K562 treated with DMSO at 1 percent for 12 hours (cell line): ENCODE data around the gene IARS1. TPM values are rescaled to one million over a fixed set of nuclear protein-coding genes. Genes with fewer than 3 reads are reported as not detected.

Experiments
- total RNA-seq: library from RNA; unstranded; fragments of 300-600 nt; gene quantifications from 2 replicates; pipeline ENCODE4 v1.2.3, GENCODE V29; 2022; ENCODE audit not compliant: insufficient read depth

Gene IARS1
- total RNA-seq, result 84.7 and 233 TPM in 2 replicates

DNA sequence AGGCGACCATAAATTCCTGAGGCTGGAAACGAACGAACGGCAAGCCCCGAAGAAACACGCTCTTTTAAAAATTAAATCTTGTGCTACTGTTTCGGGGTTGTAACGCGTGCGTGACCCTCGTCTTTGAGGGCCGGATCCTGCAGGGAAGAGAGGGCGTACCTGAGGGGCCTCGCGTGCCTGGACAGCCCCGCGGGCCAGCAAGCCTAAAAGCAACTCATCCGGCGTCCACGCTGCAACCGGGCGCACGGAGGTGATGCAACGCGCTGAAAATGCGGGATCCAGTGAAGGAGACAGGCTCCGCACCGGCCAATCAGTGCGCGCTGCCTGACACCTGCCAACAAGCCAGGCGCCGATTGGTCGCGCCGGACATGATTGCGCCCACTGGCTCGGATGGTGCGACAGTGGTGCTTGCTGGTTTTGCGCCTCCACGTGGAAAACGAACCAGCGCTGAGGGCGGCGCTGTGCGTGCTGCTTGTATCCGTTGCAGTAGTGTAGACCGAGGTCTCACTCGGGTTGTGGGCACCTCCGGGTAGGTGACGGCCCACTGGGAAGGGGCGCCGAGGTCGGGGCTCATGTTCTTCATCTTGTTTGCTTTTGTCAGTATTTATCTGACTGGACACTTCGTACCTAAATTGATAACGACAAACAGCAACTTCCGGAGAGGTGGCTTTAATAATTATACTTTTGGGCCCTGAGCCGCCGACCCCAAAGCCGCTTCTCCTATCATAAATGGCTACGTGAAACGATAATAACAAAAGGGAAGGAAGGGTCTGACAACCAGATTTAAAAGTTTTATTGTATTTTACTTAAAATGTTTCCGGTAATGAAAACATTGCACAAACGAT lies at the start of gene IARS1:
IARS1 (minus strand) TSS at position 246 of the 845 bp plus-strand sequence. CDS start 4,278 bp downstream, outside the sequence.

DNA sequence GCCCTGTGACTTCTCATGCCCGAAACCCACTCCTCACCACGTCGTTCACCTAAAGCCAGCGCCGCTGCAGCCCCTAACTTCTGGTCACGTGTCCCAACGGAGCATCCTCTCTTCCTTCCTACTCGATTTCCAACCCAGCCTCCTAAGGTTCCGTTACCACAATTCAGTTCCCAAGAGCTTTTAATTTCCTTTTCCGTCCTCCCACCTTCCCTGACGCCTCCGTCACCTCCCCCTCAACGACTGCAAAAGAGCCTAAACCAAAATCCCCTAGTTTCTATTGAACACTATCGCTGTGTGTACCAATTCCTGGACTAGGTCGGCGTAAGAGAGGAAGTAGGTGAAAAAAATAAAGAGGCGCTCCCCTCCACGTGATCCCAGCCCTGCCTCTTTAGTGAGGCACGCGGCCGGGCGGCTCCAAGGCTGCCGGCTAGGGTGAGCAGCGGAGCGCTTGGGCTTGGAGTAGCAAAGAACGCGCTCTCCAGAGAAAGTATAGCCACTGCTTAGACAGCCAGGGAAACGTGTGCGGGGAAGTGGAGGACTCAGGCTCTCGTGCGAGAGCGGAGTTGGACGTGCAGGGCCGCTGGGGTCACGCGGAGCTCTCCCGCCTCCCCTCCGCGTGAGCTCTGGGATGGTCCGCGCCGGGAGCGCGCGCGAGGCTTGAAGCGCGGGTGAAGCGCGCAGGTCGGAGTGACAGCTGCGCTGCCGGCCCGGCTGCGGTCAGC lies 31.9 kb upstream of the IARS1 start, which contains the start of the genes CENPP and NOL8:
CENPP (plus strand) TSS at position 685 of the 722 bp plus-strand sequence.
NOL8 (minus strand) TSS at position 82 of the 722 bp plus-strand sequence. CDS start 1,189 bp downstream, outside the sequence.

Other genes with a start within 250 kb of the IARS1 start
- gene SPTLC1, start 178.3 kb downstream of the IARS1 start, total RNA-seq, result 22.7 and 61.3 TPM in 2 replicates
- gene NOL8, start 31.7 kb upstream of the IARS1 start, total RNA-seq, result 15.1 and 37.2 TPM in 2 replicates
- 4.1 and 9.7 TPM in 2 replicates for gene CENPP, start 32.3 kb upstream of the IARS1 start, total RNA-seq
- not detected in 2 replicates for gene OGN, start 110.9 kb upstream of the IARS1 start, total RNA-seq
- not detected in 2 replicates for gene OMD, start 130.8 kb upstream of the IARS1 start, total RNA-seq
- gene ASPN, start 188.8 kb upstream of the IARS1 start, total RNA-seq, result not detected in 2 replicates
- gene ECM2, start 242.3 kb upstream of the IARS1 start, total RNA-seq, result not detected in 2 replicates